NCI-H1092 treated with DMSO at 0.1 percent for 48 hours (cell line): ENCODE results near the gene SOAT1.
"Not testable (repeated sequence)": the region's sequence is repeated elsewhere in the genome, so short reads cannot be mapped to it uniquely, and the experiment has no call there.

ENCODE experiments used
- DNase-seq: peaks from one replicate; lab custom pipeline; 2025; lab: John Stamatoyannopoulos, UW

SOAT1 gene

GRCh38 chr1:179293340-179294327 lies at the start of gene SOAT1:
SOAT1 (plus strand) TSS chr1:179293797; CDS start chr1:179302685, 8,888 bp downstream.
- DNase-seq, result peak; percentile 94

GRCh38 chr1:179245426-179245825 lies 48.2 kb upstream of the SOAT1 start:
- not testable (repeated sequence) for DNase-seq

GRCh38 chr1:179247923-179248322 lies 45.7 kb upstream of the SOAT1 start:
- no peak for DNase-seq

GRCh38 chr1:179251675-179252074 lies 41.9 kb upstream of the SOAT1 start:
- peak; percentile 43 for DNase-seq

GRCh38 chr1:179252606-179253005 lies 41.0 kb upstream of the SOAT1 start:
- DNase-seq, result no peak

GRCh38 chr1:179253286-179253972 lies 40.2 kb upstream of the SOAT1 start:
- no peak for DNase-seq

- DNase-seq, result no peak
These were observed 31.4 kb upstream of the SOAT1 start for GRCh38 chr1:179262183-179262582.

- no peak for DNase-seq
These were observed 30.5 kb upstream of the SOAT1 start for GRCh38 chr1:179263121-179263520.

- no peak for DNase-seq
These were observed 29.1 kb upstream of the SOAT1 start for GRCh38 chr1:179264507-179264906.

- DNase-seq, result no peak
These were observed 24.5 kb upstream of the SOAT1 start for GRCh38 chr1:179269071-179269470.

- DNase-seq, result not testable (repeated sequence)
These were observed 19.2 kb upstream of the SOAT1 start for GRCh38 chr1:179274424-179274823.

GRCh38 chr1:179278920-179279319 lies 14.7 kb upstream of the SOAT1 start:
- no peak for DNase-seq

- DNase-seq, result no peak
These were observed 9.6 kb upstream of the SOAT1 start for GRCh38 chr1:179283992-179284391.

GRCh38 chr1:179287946-179288345 lies 5.7 kb upstream of the SOAT1 start:
- DNase-seq, result no peak

GRCh38 chr1:179288977-179289376 lies 4.6 kb upstream of the SOAT1 start:
- DNase-seq, result no peak

- DNase-seq, result no peak
These were observed 1.7 kb downstream of the SOAT1 start for GRCh38 chr1:179295164-179295755.

- DNase-seq, result no peak
These were observed 2.9 kb downstream of the SOAT1 start for GRCh38 chr1:179296356-179297104.

GRCh38 chr1:179297105-179297378 lies 3.4 kb downstream of the SOAT1 start:
- DNase-seq, result no peak

GRCh38 chr1:179298952-179299351 lies 5.4 kb downstream of the SOAT1 start:
- no peak for DNase-seq

GRCh38 chr1:179300112-179300511 lies 6.5 kb downstream of the SOAT1 start:
- no peak for DNase-seq

- DNase-seq, result no peak
These were observed 8.5 kb downstream of the SOAT1 start for GRCh38 chr1:179302070-179302469.

- DNase-seq, result no peak
These were observed 9.7 kb downstream of the SOAT1 start for GRCh38 chr1:179303200-179303785.
